ENCODE measurements around the gene FLNC. TPM values are rescaled to one million over a fixed set of nuclear protein-coding genes. Genes with fewer than 3 reads are reported as not detected.

FLNC gene
- total RNA-seq, 3 donors from 2014 or later (not counting 1 experiment from before 2014, with no cell fraction given): 0.05 to 0.25 TPM; not detected in 1

GRCh38 chr7:128877756-128878120 is 47.5 kb downstream of the FLNC start:
- no peaks in the 10 kb centered on the region for H3K27me3 Mint-ChIP-seq (ENCODE audit: low read depth in 2 of 2)
- Histone ChIP-seq H3K36me3 (ENCODE audit: control insufficient read depth, insufficient read depth, low read length) (no peaks in the 10 kb centered on the region), H3K9me3 (ENCODE audit: control insufficient read depth, insufficient read depth, low read length) (no peaks in the 10 kb centered on the region), H3K4me3 (ENCODE audit: low read length) (no peak overlapping the region), H3K4me1 (ENCODE audit: control insufficient read depth, insufficient read depth, low read length) (no peaks in the 10 kb centered on the region), H3K27me3 (ENCODE audit: control insufficient read depth, insufficient read depth, low read length) (no peaks in the 10 kb centered on the region), H3K27ac (ENCODE audit: low read length) (no peak overlapping the region)
- H3K4me1 Mint-ChIP-seq: no peaks in the 10 kb centered on the region
- no peaks in the 10 kb centered on the region for H3K36me3 Mint-ChIP-seq
- no peaks in the 10 kb centered on the region for H3K9me3 Mint-ChIP-seq
- no peak for TF ChIP-seq CTCF (IDR thresholded peaks at IDR 0.05)
- 77% methylated on average over 3 of the region's 4 CpGs for WGBS (ENCODE audit: insufficient coverage)
- no peak overlapping the region for H3K4me3 Mint-ChIP-seq
- ATAC-seq: no peak
- intact Hi-C loops (cut with micrococcal nuclease): no loop called here
- DNase-seq: no peak
- H3K27ac Mint-ChIP-seq: no peak overlapping the region

- H3K4me1 Mint-ChIP-seq: no peaks in the 10 kb centered on the region
- H3K36me3 ChIP-seq (ENCODE audit: control insufficient read depth, insufficient read depth, low read length): no peaks in the 10 kb centered on the region
- 89% methylated on average over 14 of the region's 14 CpGs for WGBS (ENCODE audit: insufficient coverage)
- intact Hi-C loops (cut with micrococcal nuclease): no loop called here
- no peak for TF ChIP-seq CTCF (IDR thresholded peaks at IDR 0.05)
- no peak for ATAC-seq
- no peaks in the 10 kb centered on the region for H3K4me1 ChIP-seq (ENCODE audit: control insufficient read depth, insufficient read depth, low read length)
- H3K27ac ChIP-seq (ENCODE audit: low read length): no peak overlapping the region
- no peaks in the 10 kb centered on the region for H3K9me3 Mint-ChIP-seq
- no peaks in the 10 kb centered on the region for H3K27me3 ChIP-seq (ENCODE audit: control insufficient read depth, insufficient read depth, low read length)
- H3K4me3 ChIP-seq (ENCODE audit: low read length): no peak overlapping the region
- H3K36me3 Mint-ChIP-seq: no peaks in the 10 kb centered on the region
- H3K27ac Mint-ChIP-seq: no peak overlapping the region
- no peaks in the 10 kb centered on the region for H3K27me3 Mint-ChIP-seq (ENCODE audit: low read depth in 2 of 2)
- H3K4me3 Mint-ChIP-seq: no peak overlapping the region
- H3K9me3 ChIP-seq (ENCODE audit: control insufficient read depth, insufficient read depth, low read length): no peaks in the 10 kb centered on the region
- DNase-seq: no peak
Observed at GRCh38 chr7:128878226-128879105, 48.3 kb downstream of the FLNC start.

- Histone ChIP-seq H3K4me1 (ENCODE audit: control insufficient read depth, insufficient read depth, low read length) (no peaks in the 10 kb centered on the region), H3K4me3 (ENCODE audit: low read length) (no peak overlapping the region), H3K36me3 (ENCODE audit: control insufficient read depth, insufficient read depth, low read length) (no peaks in the 10 kb centered on the region), H3K27ac (ENCODE audit: low read length) (no peak overlapping the region), H3K9me3 (ENCODE audit: control insufficient read depth, insufficient read depth, low read length) (no peaks in the 10 kb centered on the region), H3K27me3 (ENCODE audit: control insufficient read depth, insufficient read depth, low read length) (no peaks in the 10 kb centered on the region)
- H3K27ac Mint-ChIP-seq: no peak overlapping the region
- no peaks in the 10 kb centered on the region for H3K27me3 Mint-ChIP-seq (ENCODE audit: low read depth in 2 of 2)
- ATAC-seq: no peak
- DNase-seq: no peak
- intact Hi-C loops (cut with micrococcal nuclease): no loop called here
- H3K4me3 Mint-ChIP-seq: no peak overlapping the region
- no peak for TF ChIP-seq CTCF (IDR thresholded peaks at IDR 0.05)
- H3K36me3 Mint-ChIP-seq: no peaks in the 10 kb centered on the region
- WGBS (ENCODE audit: insufficient coverage): 92% methylated on average over 19 of the region's 19 CpGs
- H3K4me1 Mint-ChIP-seq: no peaks in the 10 kb centered on the region
- H3K9me3 Mint-ChIP-seq: no peaks in the 10 kb centered on the region
Observed at GRCh38 chr7:128879461-128879938, 49.3 kb downstream of the FLNC start.

Data from natural killer cell (primary cell).